Measurements from ENCODE around the gene NR1D2.

DNA sequence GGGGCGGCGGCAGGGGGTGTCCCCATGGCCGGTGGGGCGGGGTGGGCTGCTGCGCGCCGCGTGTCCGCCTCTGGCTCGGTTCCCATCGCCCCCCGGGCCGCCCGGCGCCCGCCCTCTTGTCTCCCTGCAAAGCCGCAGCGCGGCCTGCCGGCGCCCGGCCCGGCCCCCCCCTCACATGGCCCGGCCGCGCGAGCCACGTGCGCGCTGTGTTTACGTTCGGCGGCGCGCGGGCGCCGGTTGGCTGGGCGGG is 502 bp downstream of the NR1D2 start:
- TF ChIP-seq, protein P1, sequence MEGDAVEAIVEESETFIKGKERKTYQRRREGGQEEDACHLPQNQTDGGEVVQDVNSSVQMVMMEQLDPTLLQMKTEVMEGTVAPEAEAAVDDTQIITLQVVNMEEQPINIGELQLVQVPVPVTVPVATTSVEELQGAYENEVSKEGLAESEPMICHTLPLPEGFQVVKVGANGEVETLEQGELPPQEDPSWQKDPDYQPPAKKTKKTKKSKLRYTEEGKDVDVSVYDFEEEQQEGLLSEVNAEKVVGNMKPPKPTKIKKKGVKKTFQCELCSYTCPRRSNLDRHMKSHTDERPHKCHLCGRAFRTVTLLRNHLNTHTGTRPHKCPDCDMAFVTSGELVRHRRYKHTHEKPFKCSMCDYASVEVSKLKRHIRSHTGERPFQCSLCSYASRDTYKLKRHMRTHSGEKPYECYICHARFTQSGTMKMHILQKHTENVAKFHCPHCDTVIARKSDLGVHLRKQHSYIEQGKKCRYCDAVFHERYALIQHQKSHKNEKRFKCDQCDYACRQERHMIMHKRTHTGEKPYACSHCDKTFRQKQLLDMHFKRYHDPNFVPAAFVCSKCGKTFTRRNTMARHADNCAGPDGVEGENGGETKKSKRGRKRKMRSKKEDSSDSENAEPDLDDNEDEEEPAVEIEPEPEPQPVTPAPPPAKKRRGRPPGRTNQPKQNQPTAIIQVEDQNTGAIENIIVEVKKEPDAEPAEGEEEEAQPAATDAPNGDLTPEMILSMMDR (IDR thresholded peaks at IDR 0.05): no peak
- TF ChIP-seq POLR2A (IDR thresholded peaks at IDR 0.05): no peak

All from stomach (tissue), 4 donors.